Dendritic cell treated with granulocyte-macrophage colony-stimulating factor and Interleukin-4, amounts not matched to agents 40 ng/mL and 50 ng/mL, for 4 days (primary cell): ENCODE measurements around the gene NOTCH3.

Experiments
- H3K27ac Mint-ChIP-seq: one replicate; pipeline ENCODE4 v1.8.0; 2022; ENCODE audit warnings: mild to moderate bottlenecking, mixed read lengths
- H3K27me3 Mint-ChIP-seq: one replicate; pipeline ENCODE4 v1.8.0; 2022; ENCODE audit warnings: mild to moderate bottlenecking, mixed read lengths
- H3K36me3 Mint-ChIP-seq: one replicate; pipeline ENCODE4 v1.8.0; 2022; ENCODE audit warnings: low read depth, mixed read lengths
- H3K4me1 Mint-ChIP-seq: one replicate; pipeline ENCODE4 v1.8.0; 2022; ENCODE audit warnings: low read depth, mixed read lengths
- H3K4me3 Mint-ChIP-seq: one replicate; pipeline ENCODE4 v1.8.0; 2022; ENCODE audit warnings: mild to moderate bottlenecking, moderate library complexity, mixed read lengths
- H3K9me3 Mint-ChIP-seq: one replicate; pipeline ENCODE4 v1.8.0; 2022; ENCODE audit warnings: mixed read lengths
- intact Hi-C: fragments of 100-400 bp; cut with micrococcal nuclease; formaldehyde crosslinking; loops from one replicate; pipeline ENCODE4 v1.15.0; 2022

The NOTCH3 gene

GRCh38 chr19:15196360-15197005 is 4.3 kb downstream of the NOTCH3 start:
- Mint-ChIP-seq H3K4me1 (peaks cover 40% of the 10 kb centered on the region), H3K27ac (no peak overlapping the region), H3K36me3 (no peaks in the 10 kb centered on the region), H3K9me3 (no peaks in the 10 kb centered on the region), H3K4me3 (no peak overlapping the region), H3K27me3 (peaks cover 62% of the 10 kb centered on the region)
- intact Hi-C loops, result loop anchor here (5.0 kb wide), 1 partner anchor 36 kb away; the partner anchor contains the start of gene EPHX3

- intact Hi-C loops, result loop anchor here (5.0 kb wide), 1 partner anchor 37 kb away; the partner anchor contains the start of gene EPHX3
- Mint-ChIP-seq H3K9me3 (no peaks in the 10 kb centered on the region), H3K36me3 (no peaks in the 10 kb centered on the region), H3K4me1 (peaks cover 35% of the 10 kb centered on the region), H3K27me3 (peaks cover 58% of the 10 kb centered on the region), H3K27ac (no peak overlapping the region), H3K4me3 (peak overlapping the region; percentile 35)
Observed at GRCh38 chr19:15195371-15196334, 5.1 kb downstream of the NOTCH3 start.

- Mint-ChIP-seq H3K27me3 (peaks cover 55% of the 10 kb centered on the region), H3K9me3 (no peaks in the 10 kb centered on the region), H3K4me3 (peak overlapping the region; percentile 35), H3K27ac (no peak overlapping the region), H3K4me1 (peaks cover 35% of the 10 kb centered on the region), H3K36me3 (no peaks in the 10 kb centered on the region)
- intact Hi-C loops, result loop anchor here (5.0 kb wide), 1 partner anchor 37 kb away; the partner anchor contains the start of gene EPHX3
Observed at GRCh38 chr19:15194938-15195337, 5.9 kb downstream of the NOTCH3 start.

- H3K27ac Mint-ChIP-seq, result no peak overlapping the region
- intact Hi-C loops, result no loop called here
Observed at GRCh38 chr19:15191982-15192381, 8.8 kb downstream of the NOTCH3 start.

GRCh38 chr19:15191514-15191913 is 9.3 kb downstream of the NOTCH3 start:
- Mint-ChIP-seq H3K4me1 (peaks cover 15% of the 10 kb centered on the region), H3K9me3 (no peaks in the 10 kb centered on the region), H3K36me3 (no peaks in the 10 kb centered on the region), H3K27me3 (peaks cover 31% of the 10 kb centered on the region), H3K4me3 (no peak overlapping the region), H3K27ac (no peak overlapping the region)
- intact Hi-C loops, result no loop called here

More at GRCh38 chr19:15191982-15192381, 8.8 kb downstream of the NOTCH3 start:
- no peaks in the 10 kb centered on the region for H3K9me3 Mint-ChIP-seq
- peaks cover 35% of the 10 kb centered on the region for H3K27me3 Mint-ChIP-seq
- H3K4me3 Mint-ChIP-seq, result no peak overlapping the region
- H3K36me3 Mint-ChIP-seq, result no peaks in the 10 kb centered on the region
- peaks cover 15% of the 10 kb centered on the region for H3K4me1 Mint-ChIP-seq

GRCh38 chr19:15188851-15189250 is 11.9 kb downstream of the NOTCH3 start:
- Mint-ChIP-seq H3K4me1 (peaks cover under 1% of the 10 kb centered on the region), H3K27me3 (peaks cover 26% of the 10 kb centered on the region), H3K4me3 (no peak overlapping the region), H3K36me3 (no peaks in the 10 kb centered on the region), H3K9me3 (no peaks in the 10 kb centered on the region), H3K27ac (no peak overlapping the region)
- intact Hi-C loops, result no loop called here

- intact Hi-C loops, result no loop called here
- Mint-ChIP-seq H3K27ac (no peak overlapping the region), H3K36me3 (no peaks in the 10 kb centered on the region), H3K4me3 (no peak overlapping the region), H3K4me1 (no peaks in the 10 kb centered on the region), H3K9me3 (no peaks in the 10 kb centered on the region), H3K27me3 (peaks cover 22% of the 10 kb centered on the region)
Observed at GRCh38 chr19:15187026-15188007, 13.5 kb downstream of the NOTCH3 start.

- no peaks in the 10 kb centered on the region for H3K4me1 Mint-ChIP-seq
- no peaks in the 10 kb centered on the region for H3K36me3 Mint-ChIP-seq
- no peak overlapping the region for H3K27ac Mint-ChIP-seq
- intact Hi-C loops, result no loop called here
- H3K4me3 Mint-ChIP-seq, result no peak overlapping the region
- peaks cover 25% of the 10 kb centered on the region for H3K27me3 Mint-ChIP-seq
- no peaks in the 10 kb centered on the region for H3K9me3 Mint-ChIP-seq
Observed at GRCh38 chr19:15185188-15185587, 15.6 kb downstream of the NOTCH3 start.

- Mint-ChIP-seq H3K36me3 (no peaks in the 10 kb centered on the region), H3K9me3 (no peaks in the 10 kb centered on the region), H3K27me3 (peaks cover 29% of the 10 kb centered on the region), H3K4me3 (no peak overlapping the region), H3K4me1 (no peaks in the 10 kb centered on the region), H3K27ac (no peak overlapping the region)
- intact Hi-C loops, result no loop called here
Observed at GRCh38 chr19:15184776-15185175, 16.0 kb downstream of the NOTCH3 start.

- H3K36me3 Mint-ChIP-seq, result no peaks in the 10 kb centered on the region
- H3K4me1 Mint-ChIP-seq, result peaks cover 12% of the 10 kb centered on the region
- peaks cover 54% of the 10 kb centered on the region for H3K27me3 Mint-ChIP-seq
- no peak overlapping the region for H3K27ac Mint-ChIP-seq
- intact Hi-C loops, result no loop called here
- H3K9me3 Mint-ChIP-seq, result no peaks in the 10 kb centered on the region
- no peak overlapping the region for H3K4me3 Mint-ChIP-seq
Observed at GRCh38 chr19:15181394-15181793, 19.4 kb downstream of the NOTCH3 start.

- no peaks in the 10 kb centered on the region for H3K9me3 Mint-ChIP-seq
- no peak overlapping the region for H3K4me3 Mint-ChIP-seq
- no peak overlapping the region for H3K27ac Mint-ChIP-seq
- peaks cover 52% of the 10 kb centered on the region for H3K27me3 Mint-ChIP-seq
- no peaks in the 10 kb centered on the region for H3K36me3 Mint-ChIP-seq
- intact Hi-C loops, result no loop called here
- peaks cover 12% of the 10 kb centered on the region for H3K4me1 Mint-ChIP-seq
Observed at GRCh38 chr19:15180451-15181390, 20.1 kb downstream of the NOTCH3 start.

GRCh38 chr19:15178629-15179308 is 22.0 kb downstream of the NOTCH3 start:
- no peak overlapping the region for H3K27ac Mint-ChIP-seq
- H3K4me1 Mint-ChIP-seq, result peaks cover 12% of the 10 kb centered on the region
- intact Hi-C loops, result no loop called here
- no peaks in the 10 kb centered on the region for H3K36me3 Mint-ChIP-seq
- no peaks in the 10 kb centered on the region for H3K9me3 Mint-ChIP-seq
- H3K27me3 Mint-ChIP-seq, result peaks cover 43% of the 10 kb centered on the region
- H3K4me3 Mint-ChIP-seq, result no peak overlapping the region
